GM21528 (cell line): ENCODE data around the gene CD52.
"Not testable (repeated sequence)": the region's sequence is repeated elsewhere in the genome, so short reads cannot be mapped to it uniquely, and the experiment has no call there.

Source experiments
- ATAC-seq: cut with Tn5 transposase; IDR thresholded peaks from one replicate; pipeline ENCODE4 v1.9.1; 2021; ENCODE audit warnings: mild to moderate bottlenecking, moderate library complexity; ENCODE audit not compliant: unreplicated experiment, low FRiP score

Gene CD52

GRCh38 chr1:26283871-26284596 is 33.7 kb upstream of the CD52 start:
- ATAC-seq, result no peak

GRCh38 chr1:26284597-26285347 is 33.0 kb upstream of the CD52 start:
- no peak for ATAC-seq

- ATAC-seq, result no peak
Observed at GRCh38 chr1:26285366-26286063, 32.2 kb upstream of the CD52 start.

DNA sequence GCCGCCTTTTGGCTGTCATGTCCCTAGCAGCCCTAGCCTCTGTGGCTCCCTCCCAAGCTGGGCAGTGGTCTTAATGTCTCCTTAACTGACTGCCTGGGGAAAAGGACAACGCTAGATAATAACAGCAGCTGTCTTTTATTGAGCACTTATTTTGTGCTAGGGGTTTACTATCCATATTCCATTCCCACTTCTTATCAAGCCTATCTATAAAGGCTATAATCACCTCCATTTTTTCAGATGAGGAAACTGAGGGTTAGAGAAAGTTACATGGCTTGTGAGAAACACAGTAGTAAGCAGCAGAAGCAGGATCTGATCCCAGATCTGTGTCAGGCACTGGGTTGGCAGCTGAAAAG is 31.7 kb upstream of the CD52 start:
- no peak for ATAC-seq

DNA sequence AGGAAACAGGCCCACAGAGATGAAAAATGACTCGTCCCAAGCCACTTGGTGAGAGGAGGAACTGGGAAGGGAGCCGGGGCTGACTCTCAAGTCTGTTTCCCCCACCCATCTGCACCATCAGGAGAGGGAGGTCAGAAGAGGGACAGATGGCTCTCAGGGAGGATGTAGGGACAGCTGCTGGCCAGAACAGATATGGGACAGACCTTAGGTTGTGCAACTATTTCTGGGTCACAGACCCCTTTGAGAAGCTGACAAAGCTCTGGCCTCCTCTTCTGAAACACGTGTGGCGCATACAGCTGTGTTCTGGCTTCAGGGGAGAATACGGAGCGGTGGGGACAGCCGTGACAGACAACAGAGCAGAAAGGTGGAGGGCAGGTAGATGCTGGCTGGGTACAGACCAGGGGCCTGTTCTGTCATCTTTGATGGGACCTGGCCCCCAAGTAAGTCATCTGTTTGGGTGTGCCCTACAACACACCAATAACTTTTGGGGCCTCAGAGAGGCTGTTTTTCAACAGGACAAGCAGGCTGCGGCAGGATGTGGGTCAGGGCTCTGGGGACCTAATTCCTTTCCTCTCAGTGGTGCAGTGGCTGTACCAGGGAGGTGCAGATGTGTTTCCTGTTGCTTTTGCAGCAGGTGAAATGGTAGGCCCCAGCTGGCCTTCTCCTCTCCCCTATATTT is 30.6 kb upstream of the CD52 start:
- ATAC-seq, result peak; percentile 39

DNA sequence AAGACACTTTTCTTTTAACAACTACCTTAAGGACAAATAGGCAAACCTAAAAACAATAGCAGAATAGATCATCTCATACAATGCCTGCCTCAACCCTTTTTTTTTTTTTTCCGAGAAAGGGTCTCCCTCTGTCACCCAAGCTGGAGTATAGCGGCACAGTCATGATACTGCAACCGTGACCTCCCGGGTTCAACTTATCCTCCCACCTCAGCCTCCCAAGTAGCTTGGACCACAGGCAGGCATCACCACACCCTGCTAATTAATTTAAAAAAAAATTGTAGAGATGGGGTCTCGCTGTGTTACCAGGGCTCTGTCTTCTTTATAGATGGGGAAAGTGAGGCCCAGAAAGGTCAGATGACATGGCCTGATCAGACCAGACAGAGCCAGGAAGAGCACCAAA is 29.9 kb upstream of the CD52 start:
- ATAC-seq, result no peak

DNA sequence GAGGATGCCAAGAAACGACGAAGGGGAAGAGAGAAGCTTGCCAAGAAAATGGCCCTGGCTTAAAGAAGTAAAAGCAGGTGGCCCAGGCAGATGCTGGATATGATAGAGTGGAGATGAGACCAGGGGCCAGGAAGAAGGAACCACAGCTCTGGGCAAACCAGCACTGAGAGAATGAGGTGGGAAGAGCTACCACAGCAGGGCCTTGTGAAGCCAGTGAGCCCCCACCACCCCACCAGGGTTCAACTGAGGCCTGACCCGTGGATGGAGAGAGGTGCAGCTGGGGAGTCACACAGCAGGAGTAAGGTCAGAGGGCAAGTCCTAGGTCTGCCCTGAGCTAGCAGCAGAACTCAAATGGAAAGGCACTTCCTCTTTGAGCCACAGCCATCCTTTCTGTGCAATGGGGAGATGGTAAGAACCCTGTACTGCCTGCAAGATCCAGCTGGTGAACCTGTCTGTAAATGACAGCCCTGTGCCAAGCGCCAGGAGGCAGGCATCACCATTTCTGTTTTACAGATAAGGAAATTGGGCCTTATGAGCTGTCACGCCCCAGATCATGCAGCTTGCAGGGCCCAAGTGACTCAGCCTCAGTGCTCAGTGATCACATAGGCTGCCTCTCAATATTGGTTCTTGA is 29.3 kb upstream of the CD52 start:
- ATAC-seq, result no peak

GRCh38 chr1:26289158-26290059 is 28.3 kb upstream of the CD52 start:
- no peak for ATAC-seq

GRCh38 chr1:26290122-26290881 is 27.5 kb upstream of the CD52 start:
- ATAC-seq, result no peak

- ATAC-seq, result no peak
Observed at GRCh38 chr1:26290882-26291261, 26.9 kb upstream of the CD52 start.

- ATAC-seq, result no peak
Observed at GRCh38 chr1:26291433-26291832, 26.3 kb upstream of the CD52 start.

DNA sequence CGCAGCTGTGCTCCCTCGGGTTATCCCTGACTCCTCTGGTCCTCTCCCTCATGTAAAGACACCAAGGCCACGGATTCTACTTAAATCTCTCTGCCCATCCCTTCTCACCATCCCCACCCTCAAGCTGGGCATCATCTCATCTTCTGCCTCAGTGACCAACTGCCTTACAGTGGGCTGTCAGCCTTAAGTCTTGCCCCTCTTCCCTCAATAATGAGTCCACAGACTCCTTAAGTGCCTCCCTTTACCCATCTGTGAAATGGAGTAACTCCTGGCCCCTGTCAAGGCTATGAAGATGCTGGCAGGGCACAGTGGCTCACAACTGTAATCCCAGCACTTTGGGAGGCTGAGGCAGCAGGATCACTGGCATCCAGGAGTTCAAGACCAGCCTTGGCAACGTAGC is 25.8 kb upstream of the CD52 start:
- ATAC-seq, result no peak

- not testable (repeated sequence) for ATAC-seq
Observed at GRCh38 chr1:26292735-26293134, 25.0 kb upstream of the CD52 start.

- ATAC-seq, result no peak
Observed at GRCh38 chr1:26293911-26294463, 23.8 kb upstream of the CD52 start.

DNA sequence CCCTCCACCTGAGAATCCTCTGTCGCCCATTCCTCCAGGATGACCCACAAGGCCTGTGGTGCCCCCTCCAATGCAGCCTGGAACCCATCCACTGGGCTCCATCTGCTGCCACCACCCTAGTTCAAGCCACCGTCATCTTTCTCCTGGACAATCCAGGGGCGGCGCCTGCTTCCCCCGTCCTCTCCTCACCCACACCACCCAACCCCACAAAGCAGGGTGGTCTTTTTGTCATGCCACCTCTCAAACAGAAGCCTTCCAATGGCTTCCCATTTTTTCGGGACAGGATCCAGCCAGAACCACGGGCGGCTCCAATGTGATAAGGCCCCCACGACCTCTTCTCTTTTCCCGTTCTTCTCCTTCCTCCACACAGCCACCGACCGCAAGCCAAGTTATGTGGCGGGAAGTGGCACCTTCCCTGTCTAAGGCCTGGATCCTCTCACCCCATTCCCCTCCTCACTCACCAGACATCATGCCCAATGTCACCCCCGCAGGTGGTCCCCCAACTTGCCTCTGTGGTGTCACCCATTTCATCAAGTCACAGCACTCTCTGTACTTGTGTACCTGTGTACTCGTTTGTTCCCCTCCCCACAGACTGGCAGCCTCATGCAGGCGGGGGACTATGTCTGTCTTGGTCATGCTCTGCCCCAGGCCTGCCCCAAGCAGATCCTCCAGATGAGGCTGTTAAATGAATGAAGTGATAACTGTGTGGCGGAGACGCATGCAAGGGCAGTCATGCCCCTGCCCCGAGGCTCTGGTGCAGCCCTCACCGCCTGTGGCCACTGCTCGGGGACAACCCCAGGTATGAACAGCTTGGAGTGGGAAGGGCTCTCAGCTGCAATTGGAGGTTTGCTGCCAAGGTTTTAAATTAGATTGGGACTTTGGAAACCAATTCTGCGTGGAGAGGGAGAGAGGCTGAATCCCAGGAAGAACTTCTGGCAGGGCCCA is 22.3 kb upstream of the CD52 start:
- no peak for ATAC-seq

GRCh38 chr1:26296340-26297056 is 21.3 kb upstream of the CD52 start:
- ATAC-seq, result no peak
